Measurements from ENCODE around the gene GRIPAP1.
A peak's percentile ranks its signal among the peaks of the same experiment; 100 is the strongest.

Gene GRIPAP1

DNA sequence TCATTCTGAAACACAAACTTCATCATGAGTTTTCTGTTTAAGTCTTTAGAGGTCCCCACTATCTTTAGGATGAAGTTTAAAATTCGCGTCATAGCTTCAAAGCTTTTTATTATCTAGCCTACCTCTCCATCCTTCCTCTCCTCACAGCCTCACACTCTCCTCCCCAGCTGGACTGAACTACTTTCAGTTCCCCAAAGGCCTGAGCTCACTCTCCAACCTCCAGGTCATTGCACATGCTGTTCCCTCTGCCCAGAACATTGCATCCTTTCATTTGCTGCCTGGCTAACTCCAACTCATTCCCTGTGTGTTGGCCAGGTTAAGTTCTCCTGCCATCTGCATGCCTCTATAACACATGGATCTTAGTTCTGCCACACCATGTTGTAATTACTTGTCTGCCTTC lies 41.8 kb downstream of the GRIPAP1 start:
- Histone ChIP-seq H3K9ac (ENCODE audit: low read depth, low read length) (no peak overlapping the region), H3K4me1 (ENCODE audit: insufficient read depth, low read length) (peaks cover 6% of the 10 kb centered on the region), H3K36me3 (ENCODE audit: insufficient read depth, low read length) (peaks cover 7% of the 10 kb centered on the region; the same call in 1 of the 2 replicates), H3K9me3 (ENCODE audit: control insufficient read depth, insufficient read depth, low read length) (no peaks in the 10 kb centered on the region)

DNA sequence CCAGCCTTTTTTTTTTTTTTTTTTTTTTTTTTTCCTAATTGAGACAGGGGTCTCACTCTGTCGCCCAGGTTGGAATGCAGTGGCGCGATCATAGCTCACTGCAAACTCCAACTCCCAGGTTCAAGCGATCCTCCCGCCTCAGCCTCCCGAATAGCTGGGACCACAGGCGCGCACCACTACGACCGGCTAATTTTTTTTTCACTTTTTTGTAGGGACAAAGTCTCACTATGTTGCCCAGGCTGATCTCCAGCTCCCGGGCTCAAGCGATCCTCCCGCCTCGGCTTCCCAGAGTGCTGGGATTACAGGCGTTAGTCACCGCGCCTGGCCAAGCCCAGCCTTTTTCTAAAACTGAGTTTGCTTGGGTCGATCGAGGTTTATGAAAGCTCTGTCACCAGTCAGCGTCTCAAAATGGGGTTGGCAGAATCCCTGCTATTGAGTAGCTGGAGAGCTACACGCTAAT lies 43.4 kb downstream of the GRIPAP1 start:
- Histone ChIP-seq H3K9me3 (ENCODE audit: control insufficient read depth, insufficient read depth, low read length) (no peaks in the 10 kb centered on the region), H3K4me1 (ENCODE audit: insufficient read depth, low read length) (peaks cover 6% of the 10 kb centered on the region), H3K36me3 (ENCODE audit: insufficient read depth, low read length) (peaks cover 10% of the 10 kb centered on the region), H3K9ac (ENCODE audit: low read depth, low read length) (peak overlapping the region; percentile 81)

DNA sequence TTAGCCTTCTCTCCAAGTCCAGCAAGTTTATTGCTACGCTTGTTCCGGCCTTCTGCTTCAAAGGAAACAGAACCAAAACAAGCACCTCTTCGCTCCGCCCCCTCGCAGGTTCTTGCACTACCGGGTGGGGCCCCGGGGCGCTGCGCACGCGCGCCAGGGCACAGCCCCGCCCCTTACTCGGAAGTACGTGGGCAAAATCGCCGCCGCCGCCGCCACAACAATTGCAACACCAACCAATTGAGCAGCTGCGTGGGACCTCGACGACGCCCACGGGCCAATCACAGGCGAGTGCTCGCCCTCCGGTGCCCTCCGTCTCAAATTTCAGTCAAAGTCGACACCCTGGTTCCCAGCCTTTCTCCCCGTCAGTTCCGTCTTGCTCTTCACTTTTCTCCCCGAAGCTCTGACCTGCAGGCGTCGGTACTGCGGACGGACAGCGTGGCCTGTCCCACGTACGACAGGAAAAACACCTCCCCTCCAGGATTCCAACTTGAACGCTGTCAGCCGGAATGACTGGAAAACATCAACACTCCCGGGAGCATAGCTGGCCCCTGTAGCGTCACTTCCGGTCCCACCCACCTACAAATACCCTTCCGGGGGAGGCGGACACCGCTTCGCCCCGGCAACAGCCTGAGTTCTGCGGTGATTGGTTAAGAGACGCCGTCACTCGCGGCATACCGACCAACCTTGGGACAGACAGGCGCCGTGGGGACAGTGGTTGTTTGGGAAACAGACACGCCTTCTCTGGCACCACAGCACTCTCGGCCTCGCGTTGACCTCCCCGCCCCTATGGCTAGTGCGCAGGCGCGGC lies 44.0 kb downstream of the GRIPAP1 start:
- H3K36me3 ChIP-seq (ENCODE audit: insufficient read depth, low read length), result peaks cover 10% of the 10 kb centered on the region
- no peaks in the 10 kb centered on the region for H3K9me3 ChIP-seq (ENCODE audit: control insufficient read depth, insufficient read depth, low read length)
- peaks cover 6% of the 10 kb centered on the region for H3K4me1 ChIP-seq (ENCODE audit: insufficient read depth, low read length)
- H3K9ac ChIP-seq (ENCODE audit: low read depth, low read length), result peak overlapping the region; percentile 81

GRCh38 chrX:48957477-48957826 lies 44.6 kb downstream of the GRIPAP1 start, which contains the start of gene OTUD5:
TSS of gene OTUD5 (minus strand) at chrX:48957607. CDS start at chrX:48957570, 37 bp downstream.
- Histone ChIP-seq H3K4me1 (ENCODE audit: insufficient read depth, low read length) (peaks cover 6% of the 10 kb centered on the region), H3K9me3 (ENCODE audit: control insufficient read depth, insufficient read depth, low read length) (no peaks in the 10 kb centered on the region), H3K9ac (ENCODE audit: low read depth, low read length) (peak within 1 kb of the TSS; percentile 81), H3K36me3 (ENCODE audit: insufficient read depth, low read length) (peaks cover 10% of the 10 kb centered on the region)

DNA sequence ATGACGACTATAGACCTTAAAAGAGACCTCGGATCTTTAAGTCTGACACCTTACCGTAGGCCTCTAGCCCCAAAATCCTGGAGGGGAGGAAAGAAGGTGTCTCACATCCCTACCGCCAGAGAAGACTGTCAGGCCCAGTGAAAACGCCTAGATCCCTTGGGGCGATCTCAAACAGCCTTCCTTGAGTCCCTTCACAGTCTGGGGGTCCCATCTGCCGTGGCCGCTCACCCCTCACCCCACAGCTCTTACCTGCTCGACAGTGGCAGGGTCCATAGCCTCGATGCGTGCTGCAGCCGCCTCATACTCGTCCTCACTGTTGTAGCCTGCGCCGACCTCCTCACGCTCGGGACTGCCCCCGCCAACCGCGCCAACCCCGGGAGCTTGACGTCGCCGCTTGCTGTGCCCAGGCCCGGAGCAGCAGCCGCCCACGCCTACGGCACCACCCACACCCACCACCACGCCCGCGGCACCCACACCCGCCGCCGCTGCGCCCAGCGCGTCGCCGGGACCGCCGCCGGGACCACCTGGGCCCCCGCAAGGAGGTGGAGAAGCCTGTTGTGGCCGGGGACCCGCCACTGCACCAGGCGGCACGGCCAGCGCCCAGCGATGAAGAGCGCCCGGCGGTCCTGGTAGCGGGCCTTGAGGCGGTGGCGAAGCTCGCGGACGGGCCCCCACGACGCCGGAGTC lies 45.2 kb downstream of the GRIPAP1 start:
- peaks cover 6% of the 10 kb centered on the region for H3K4me1 ChIP-seq (ENCODE audit: insufficient read depth, low read length)

DNA sequence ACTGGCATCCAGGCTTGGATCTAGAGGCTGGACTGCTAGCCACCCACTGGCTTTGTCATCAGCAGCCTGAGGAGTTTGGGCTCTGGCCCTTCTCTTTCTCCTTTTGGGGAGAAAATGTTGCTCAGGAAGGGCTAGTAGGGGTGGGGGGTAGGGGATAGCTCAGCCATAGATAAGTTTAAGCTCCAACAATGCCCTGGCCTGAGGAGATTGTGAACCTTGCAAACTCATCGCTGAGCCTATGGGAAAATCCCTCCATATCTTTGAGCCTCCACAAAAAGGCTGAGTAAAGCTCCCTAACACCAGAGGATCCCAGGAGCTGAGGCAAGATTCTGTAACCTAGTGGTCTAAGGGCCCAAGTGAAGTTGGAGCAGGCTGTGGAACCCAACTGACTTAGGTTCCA lies 53.5 kb downstream of the GRIPAP1 start:
- Histone ChIP-seq H3K9me3 (ENCODE audit: control insufficient read depth, insufficient read depth, low read length) (no peaks in the 10 kb centered on the region; the same call in 1 of the 2 replicates), H3K36me3 (ENCODE audit: insufficient read depth, low read length) (no peaks in the 10 kb centered on the region), H3K4me1 (ENCODE audit: insufficient read depth, low read length) (peaks cover 4% of the 10 kb centered on the region; the same call in 1 of the 2 replicates), H3K9ac (ENCODE audit: low read depth, low read length) (no peak overlapping the region)

More for the DNA sequence above, 45.2 kb downstream of the GRIPAP1 start:
- Histone ChIP-seq H3K9me3 (ENCODE audit: control insufficient read depth, insufficient read depth, low read length) (no peaks in the 10 kb centered on the region), H3K9ac (ENCODE audit: low read depth, low read length) (peak overlapping the region; percentile 81), H3K36me3 (ENCODE audit: insufficient read depth, low read length) (peaks cover 10% of the 10 kb centered on the region)

GRCh38 chrX:48945517-48946348 lies 56.3 kb downstream of the GRIPAP1 start:
- Histone ChIP-seq H3K36me3 (ENCODE audit: insufficient read depth, low read length) (no peaks in the 10 kb centered on the region), H3K9ac (ENCODE audit: low read depth, low read length) (no peak overlapping the region), H3K9me3 (ENCODE audit: control insufficient read depth, insufficient read depth, low read length) (no peaks in the 10 kb centered on the region; the same call in 1 of the 2 replicates), H3K4me1 (ENCODE audit: insufficient read depth, low read length) (peaks cover 10% of the 10 kb centered on the region)

GRCh38 chrX:48942895-48943294 lies 59.2 kb downstream of the GRIPAP1 start:
- no peaks in the 10 kb centered on the region for H3K36me3 ChIP-seq (ENCODE audit: insufficient read depth, low read length)
- H3K9ac ChIP-seq (ENCODE audit: low read depth, low read length), result no peak overlapping the region
- H3K4me1 ChIP-seq (ENCODE audit: insufficient read depth, low read length), result peaks cover 10% of the 10 kb centered on the region
- no peaks in the 10 kb centered on the region; the same call in 1 of the 2 replicates for H3K9me3 ChIP-seq (ENCODE audit: control insufficient read depth, insufficient read depth, low read length)

- H3K9me3 ChIP-seq (ENCODE audit: control insufficient read depth, insufficient read depth, low read length), result no peaks in the 10 kb centered on the region
- no peaks in the 10 kb centered on the region; the same call in 1 of the 2 replicates for H3K36me3 ChIP-seq (ENCODE audit: insufficient read depth, low read length)
- H3K4me1 ChIP-seq (ENCODE audit: insufficient read depth, low read length), result peaks cover 18% of the 10 kb centered on the region
- H3K9ac ChIP-seq (ENCODE audit: low read depth, low read length), result no peak overlapping the region
Observed at GRCh38 chrX:48940404-48940955, 61.6 kb downstream of the GRIPAP1 start.

DNA sequence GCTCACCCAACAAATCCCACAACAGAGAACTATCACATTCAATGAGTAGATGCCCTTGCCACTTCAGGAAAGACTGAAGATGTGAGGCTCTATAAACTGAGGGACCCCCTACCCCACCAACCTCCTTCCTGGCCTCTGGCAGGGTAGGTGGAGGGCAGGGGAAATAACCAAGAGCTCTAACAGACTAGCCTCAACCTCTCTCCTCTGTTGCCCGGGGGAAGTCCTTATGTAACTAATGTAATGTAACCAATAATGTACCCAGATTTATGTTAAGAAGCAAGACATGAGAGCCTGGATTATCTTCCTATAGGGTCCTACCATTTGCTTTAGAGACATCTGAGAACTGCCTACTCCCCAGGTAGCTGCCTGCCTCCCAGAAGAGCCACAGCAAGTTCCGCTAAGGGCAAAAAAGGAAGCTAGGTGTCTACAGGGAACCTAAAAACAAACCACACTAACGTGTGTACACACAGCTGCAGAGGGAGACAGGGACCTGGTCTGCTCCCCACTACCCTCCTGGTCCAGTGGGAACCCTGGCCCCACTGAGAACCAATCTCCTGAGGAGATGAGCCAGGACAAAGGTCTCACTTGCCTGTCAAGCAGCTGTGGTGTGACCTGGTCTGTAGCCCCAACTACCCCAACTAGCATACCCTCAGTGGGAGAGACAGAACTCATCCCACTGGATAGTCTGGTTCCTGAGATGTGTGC lies 62.4 kb downstream of the GRIPAP1 start:
- H3K9me3 ChIP-seq (ENCODE audit: control insufficient read depth, insufficient read depth, low read length), result no peaks in the 10 kb centered on the region
- H3K4me1 ChIP-seq (ENCODE audit: insufficient read depth, low read length), result peaks cover 18% of the 10 kb centered on the region
- no peak overlapping the region for H3K9ac ChIP-seq (ENCODE audit: low read depth, low read length)
- H3K36me3 ChIP-seq (ENCODE audit: insufficient read depth, low read length), result no peaks in the 10 kb centered on the region; the same call in 1 of the 2 replicates

DNA sequence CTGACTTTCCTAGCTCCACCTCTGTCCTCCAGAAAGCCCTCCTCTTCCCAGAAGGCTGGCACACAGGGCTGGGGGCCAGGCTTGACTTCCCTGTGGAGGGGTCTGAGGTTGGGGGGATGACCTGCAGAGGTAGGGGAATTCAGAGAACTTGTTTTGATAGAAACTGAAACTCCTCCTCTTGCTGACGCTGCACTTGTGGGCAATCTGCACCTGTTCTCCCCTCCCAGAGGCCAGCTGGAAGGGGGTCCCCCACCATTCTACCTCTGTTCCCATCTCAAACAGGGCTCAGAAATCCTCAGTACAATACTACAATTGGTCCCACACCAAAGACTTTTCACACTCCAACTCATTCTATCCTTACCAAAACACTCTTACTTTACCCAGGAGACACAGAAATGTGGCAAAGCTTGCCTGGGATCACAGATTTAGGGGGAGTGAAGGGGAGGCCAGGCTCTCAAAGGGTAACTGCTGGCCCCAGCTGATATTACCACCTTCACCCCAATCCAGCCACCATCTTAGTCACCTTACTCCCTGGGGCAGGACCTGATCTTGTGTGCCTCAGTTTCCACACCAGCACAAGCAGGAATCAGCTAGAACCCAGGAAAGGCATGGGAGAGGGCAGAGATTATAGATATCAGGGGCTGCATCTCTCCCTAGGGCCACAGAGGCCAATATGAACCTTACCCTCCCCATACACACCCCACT lies 63.2 kb downstream of the GRIPAP1 start:
- Histone ChIP-seq H3K9ac (ENCODE audit: low read depth, low read length) (no peak overlapping the region), H3K9me3 (ENCODE audit: control insufficient read depth, insufficient read depth, low read length) (no peaks in the 10 kb centered on the region), H3K36me3 (ENCODE audit: insufficient read depth, low read length) (peaks cover 3% of the 10 kb centered on the region), H3K4me1 (ENCODE audit: insufficient read depth, low read length) (peaks cover 18% of the 10 kb centered on the region)

- Histone ChIP-seq H3K9me3 (ENCODE audit: control insufficient read depth, insufficient read depth, low read length) (no peaks in the 10 kb centered on the region), H3K9ac (ENCODE audit: low read depth, low read length) (peak overlapping the region; percentile 17; the same call in 1 of the 2 replicates), H3K36me3 (ENCODE audit: insufficient read depth, low read length) (peaks cover 6% of the 10 kb centered on the region), H3K4me1 (ENCODE audit: insufficient read depth, low read length) (peaks cover 18% of the 10 kb centered on the region)
Observed at GRCh38 chrX:48937054-48937907, 64.8 kb downstream of the GRIPAP1 start.
